IMR-90 (cell line): ENCODE measurements around the gene SESN1. TPM values are rescaled to one million over a fixed set of nuclear protein-coding genes. Genes with fewer than 3 reads are reported as not detected.

Source experiments
- ATAC-seq: fragments of 200-7000 bp; cut with Tn5 transposase; 2 replicates; pipeline ENCODE4 v1.9.1; 2020; ENCODE audit warnings: low read depth, mild to moderate bottlenecking, moderate library complexity
- BruUV-seq: library from RNA; stranded (reverse); fragments of 400-500 nt; replicated peaks from 2 replicates; lab custom pipeline; 2021; lab: Mats Ljungman, UMichigan
- CTCF ChIA-PET: fragments of 300-600 bp; formaldehyde crosslinking; extraction: SDS; loops from one replicate; lab custom pipeline; 2021; ENCODE audit warnings: antibody characterized with exemption; lab: Yijun Ruan, JAX
- POLR2A ChIA-PET: fragments of 300-600 bp; sonication (Branson Sonifier 250); formaldehyde crosslinking; loops from one replicate; lab custom pipeline; 2022; ENCODE audit warnings: antibody characterized with exemption; ENCODE audit not compliant: unreplicated experiment; lab: Charles Lee
- DNase-seq: peaks from one replicate; pipeline ENCODE4 v3.0.0; 2013
- H2AFZ ChIP-seq: replicated peaks from 2 replicates; pipeline ENCODE3; 2013; ENCODE audit warnings: low read length, mild to moderate bottlenecking; ENCODE audit not compliant: poor library complexity
- H2AK5ac ChIP-seq: 2 replicates; pipeline ENCODE4 v1.6.1; 2013; ENCODE audit warnings: low read depth, low read length, inconsistent platforms
- H2AK9ac ChIP-seq: replicated peaks from 2 replicates; pipeline ENCODE3; 2013; ENCODE audit warnings: mild to moderate bottlenecking, low read depth, low read length, moderate library complexity; ENCODE audit not compliant: poor library complexity
- H2BK120ac ChIP-seq: 2 replicates; pipeline ENCODE4 v1.6.1; 2013; ENCODE audit warnings: low read depth, low read length, inconsistent platforms
- H2BK15ac ChIP-seq: 3 replicates; pipeline ENCODE4 v1.6.1; 2013; ENCODE audit warnings: low read depth, low read length, inconsistent platforms
- H2BK20ac ChIP-seq: 2 replicates; pipeline ENCODE4 v1.6.1; 2013; ENCODE audit warnings: low read depth, mild to moderate bottlenecking, inconsistent platforms, low read length, moderate library complexity
- H2BK5ac ChIP-seq: 2 replicates; pipeline ENCODE4 v1.6.1; 2013; ENCODE audit warnings: mild to moderate bottlenecking, low read depth, low read length, inconsistent platforms; ENCODE audit not compliant: poor library complexity, severe bottlenecking
- H3K14ac ChIP-seq: replicated peaks from 2 replicates; pipeline ENCODE4 v1.6.1; 2013; ENCODE audit warnings: low read depth, low read length, inconsistent platforms
- H3K18ac ChIP-seq: 2 replicates; pipeline ENCODE4 v1.6.1; 2013; ENCODE audit warnings: low read depth, low read length, control low read depth
- H3K23ac ChIP-seq: 2 replicates; pipeline ENCODE4 v1.6.1; 2013; ENCODE audit warnings: low read depth, low read length, inconsistent platforms
- H3K27ac ChIP-seq: 2 replicates; pipeline ENCODE4 v1.5.1; 2013; ENCODE audit warnings: mild to moderate bottlenecking, control low read depth, low read length; ENCODE audit not compliant: insufficient read depth
- H3K27me3 ChIP-seq: 2 replicates; pipeline ENCODE4 v1.6.1; 2013; ENCODE audit warnings: low read length; ENCODE audit not compliant: control insufficient read depth, insufficient read depth
- H3K36me3 ChIP-seq: 2 replicates; pipeline ENCODE4 v1.6.1; 2013; ENCODE audit warnings: low read length, mixed read lengths; ENCODE audit not compliant: control insufficient read depth, insufficient read depth
- H3K4ac ChIP-seq: 2 replicates; pipeline ENCODE4 v1.6.1; 2013; ENCODE audit warnings: low read depth, low read length, inconsistent platforms
- H3K4me1 ChIP-seq: 2 replicates; pipeline ENCODE4 v1.6.1; 2013; ENCODE audit warnings: low read length, mixed read lengths; ENCODE audit not compliant: control insufficient read depth, insufficient read depth
- H3K4me2 ChIP-seq: 2 replicates; pipeline ENCODE4 v1.6.1; 2013; ENCODE audit warnings: low read depth, mild to moderate bottlenecking, control low read depth, low read length, moderate library complexity
- H3K4me3 ChIP-seq: 2 replicates; pipeline ENCODE4 v1.5.1; 2013; ENCODE audit warnings: low read depth, mild to moderate bottlenecking, control low read depth, low read length, moderate library complexity; ENCODE audit not compliant: insufficient read depth
- H3K56ac ChIP-seq: 2 replicates; pipeline ENCODE4 v1.6.1; 2013; ENCODE audit warnings: low read length, inconsistent platforms; ENCODE audit not compliant: insufficient read depth; ENCODE audit errors: extremely low read depth
- H3K79me1 ChIP-seq, 2 experiments: 2 replicates each; pipeline ENCODE4 v1.6.1; 2013; ENCODE audit warnings: low read length in 2 of 2, inconsistent platforms in 1 of 2, low read depth in 1 of 2
- H3K9ac ChIP-seq: 2 replicates; pipeline ENCODE4 v1.6.1; 2013; ENCODE audit warnings: low read depth, low read length, control low read depth
- H3K9me1 ChIP-seq: 2 replicates; pipeline ENCODE4 v1.6.1; 2013; ENCODE audit warnings: low read length, inconsistent platforms; ENCODE audit not compliant: insufficient read depth
- H3K9me3 ChIP-seq: 2 replicates; pipeline ENCODE4 v1.6.1; 2013; ENCODE audit warnings: low read length; ENCODE audit not compliant: control insufficient read depth, insufficient read depth
- H4K20me1 ChIP-seq: 2 replicates; pipeline ENCODE4 v1.6.1; 2013; ENCODE audit warnings: low read length, inconsistent platforms; ENCODE audit not compliant: insufficient read depth
- H4K5ac ChIP-seq: 2 replicates; pipeline ENCODE4 v1.6.1; 2013; ENCODE audit warnings: mild to moderate bottlenecking, low read depth, low read length, control low read depth
- H4K8ac ChIP-seq, 2 experiments: 2 replicates each; pipeline ENCODE4 v1.6.1; 2013; ENCODE audit warnings: low read depth in 2 of 2, low read length in 2 of 2, control low read depth in 1 of 2, inconsistent platforms in 1 of 2
- H4K91ac ChIP-seq: 2 replicates; pipeline ENCODE4 v1.6.1; 2013; ENCODE audit warnings: low read depth, low read length, inconsistent platforms; ENCODE audit not compliant: insufficient read depth
- BHLHE40 ChIP-seq: fragments of 150-350 bp; IDR thresholded peaks from 2 replicates; pipeline ENCODE4 v1.6.1; 2016; ENCODE audit warnings: mild to moderate bottlenecking, low read depth, low read length
- CEBPB ChIP-seq: IDR thresholded peaks from 2 replicates; pipeline ENCODE4 v1.6.1; 2012; ENCODE audit warnings: low read depth, low read length, improper control_type of control experiment
- CTCF ChIP-seq: conservative IDR thresholded peaks from 2 replicates; pipeline ENCODE4 v1.5.1; 2012; ENCODE audit warnings: mild to moderate bottlenecking, low read depth, low read length, improper control_type of control experiment
- ELK1 ChIP-seq: fragments of 150-350 bp; IDR thresholded peaks from 2 replicates; pipeline ENCODE4 v1.6.1; 2016; ENCODE audit warnings: low read depth, mild to moderate bottlenecking, low read length, moderate library complexity, borderline replicate concordance
- MXI1 ChIP-seq: IDR thresholded peaks from 2 replicates; pipeline ENCODE4 v1.6.1; 2012; ENCODE audit warnings: low read depth, mild to moderate bottlenecking, low read length, moderate library complexity, borderline replicate concordance
- USF2 ChIP-seq: fragments of 150-350 bp; IDR thresholded peaks from 2 replicates; pipeline ENCODE4 v1.6.1; 2017; ENCODE audit warnings: mild to moderate bottlenecking, antibody characterized with exemption, low read length, low read depth
- WGBS, 2 experiments: methylation state at CpG; one replicate each; pipeline versions ENCODE4 v1.1.5 to v1.1.7; 2013; ENCODE audit warnings: missing lambda C conversion rate in 2 of 2; ENCODE audit not compliant: insufficient read length in 1 of 2; ENCODE audit errors: extremely low coverage in 2 of 2; 5-methylcytosine and 5-hydroxymethylcytosine counted together
- dilution Hi-C: fragments of 300-500 bp; cut with HindIII; formaldehyde crosslinking; loops from one replicate; pipeline ENCODE4 v1.14.3; 2018; ENCODE audit warnings: low sequenced_read_pairs; ENCODE audit not compliant: unreplicated experiment
- in situ Hi-C: fragments of 300-500 bp; cut with MboI; formaldehyde crosslinking; loops from 3 replicates; pipeline ENCODE4 v1.14.3; 2019; ENCODE audit warnings: low sequenced_read_pairs, inconsistent platforms, mixed read lengths
- intact Hi-C: fragments of 100-400 bp; cut with micrococcal nuclease; formaldehyde crosslinking; loops from 2 replicates; pipeline ENCODE4 v1.10.0; 2022
- polyA plus RNA-seq, 3 experiments: library from polyadenylated mRNA; depleted of rRNA; stranded (reverse); fragments of >200 nt; gene quantifications; 2 replicates each; pipeline ENCODE4 v1.2.3, GENCODE V29; 2012; ENCODE audit warnings: low replicate concordance in 1 of 3
- total RNA-seq: library from RNA; depleted of rRNA; stranded (reverse); fragments of >200 nt; gene quantifications from 2 replicates; pipeline ENCODE4 v1.2.3, GENCODE V29; 2012

Gene SESN1
- total and polyA plus RNA-seq, 2 of the 4 experiments (the other 2 are of a cell fraction), result 9.7 to 16.7 TPM

- WGBS, 2 experiments, result 100% methylated on average over 5 of the region's 7 CpGs; no CpG with 5 or more reads in 1 of the 2 experiments
- H4K8ac ChIP-seq, result no peak overlapping the region
- no peak overlapping the region for H3K56ac ChIP-seq
- intact Hi-C loops, result no loop called here
- no peaks in the 10 kb centered on the region for H4K20me1 ChIP-seq
- H2AFZ ChIP-seq, result no peak overlapping the region
- no peak overlapping the region for H2AK5ac ChIP-seq
- H2BK120ac ChIP-seq, result no peak overlapping the region
- in situ Hi-C loops, result no loop called here
- no peaks in the 10 kb centered on the region for H3K79me1 ChIP-seq
- no peaks in the 10 kb centered on the region for H3K27me3 ChIP-seq
- CTCF ChIA-PET, result no interaction called here
- H3K27ac ChIP-seq, result no peak overlapping the region
- no peak overlapping the region for H4K91ac ChIP-seq
- POLR2A ChIA-PET, result no interaction called here
- no peak overlapping the region for H2BK5ac ChIP-seq
- no peaks in the 10 kb centered on the region for H3K4me1 ChIP-seq
- H3K9me1 ChIP-seq, result no peaks in the 10 kb centered on the region; the same call in none of the 2 replicates
- no peak overlapping the region for H2AK9ac ChIP-seq
- dilution Hi-C loops, result no loop called here
- H2BK15ac ChIP-seq, result no peak overlapping the region; the same call in 2 of the 3 replicates
- no peak for TF ChIP-seq ELK1
- TF ChIP-seq MXI1, result no peak
- TF ChIP-seq USF2, result no peak
- no peak for TF ChIP-seq CTCF
- TF ChIP-seq CEBPB, result no peak
- TF ChIP-seq BHLHE40, result no peak
- H3K4me2 ChIP-seq, result no peak overlapping the region
- no peak overlapping the region for H4K5ac ChIP-seq
- no peak overlapping the region for H3K4me3 ChIP-seq
- BruUV-seq, result no TSS peak
- no peak overlapping the region for H2BK20ac ChIP-seq
- no peak for ATAC-seq
- H3K9ac ChIP-seq, result no peak overlapping the region
- DNase-seq, result no peak
- no peaks in the 10 kb centered on the region for H3K9me3 ChIP-seq
- H3K4ac ChIP-seq, result no peak overlapping the region
- H3K23ac ChIP-seq, result no peak overlapping the region
- no peaks in the 10 kb centered on the region for H3K36me3 ChIP-seq
- H3K14ac ChIP-seq, result no peak overlapping the region
- H3K18ac ChIP-seq, result no peak overlapping the region
Observed at GRCh38 chr6:108960601-108961000, 134.0 kb downstream of the SESN1 start.
